Measurements from ENCODE around the gene SLC39A13. TPM values are rescaled to one million over a fixed set of nuclear protein-coding genes. Genes with fewer than 3 reads are reported as not detected.

Gene SLC39A13
- total and polyA plus RNA-seq, 2 donors (not counting 1 experiment from before 2014, with no cell fraction given) = 62.9 to 88.7 TPM

- DNase-seq (ENCODE audit: low read depth in 2 of 2) = no peak
- TF ChIP-seq EZH2 (IDR thresholded peaks at IDR 0.05; ENCODE audit: low read length, missing control alignments) (no peak), CTCF (conservative IDR thresholded peaks at IDR 0.05 in 1 of 2, IDR thresholded peaks at IDR 0.05 in 1 of 2; ENCODE audit: low read depth in 1 of 2, low read length in 2 of 2) (no peak)
- Histone ChIP-seq H3K4me1 (ENCODE audit: control insufficient read depth, extremely low read depth, insufficient read depth, low read length) (no peaks in the 10 kb centered on the region), H3K9ac (ENCODE audit: insufficient read depth, low read length) (no peak overlapping the region), H2AFZ (ENCODE audit: low read length) (no peak overlapping the region), H3K36me3 (ENCODE audit: control insufficient read depth, insufficient read depth, low read length) (no peaks in the 10 kb centered on the region), H3K9me3 (ENCODE audit: control insufficient read depth, insufficient read depth, low read depth, low read length) (no peaks in the 10 kb centered on the region), H3K27ac (ENCODE audit: insufficient read depth, low read length) (no peak overlapping the region), H3K4me3 (replicated peaks in 1 of 4; ENCODE audit: control extremely low read depth in 1 of 4, insufficient read depth in 1 of 4, low read depth in 3 of 4, low read length in 4 of 4) (no peak overlapping the region), H3K79me2 (ENCODE audit: control insufficient read depth, insufficient read depth, low read length) (no peaks in the 10 kb centered on the region), H3K27me3 (ENCODE audit: control insufficient read depth, insufficient read depth, low read length) (no peaks in the 10 kb centered on the region), H4K20me1 (ENCODE audit: control insufficient read depth, extremely low read depth, insufficient read depth, low read length) (no peaks in the 10 kb centered on the region), H3K4me2 (ENCODE audit: extremely low read depth, insufficient read depth, low read length) (no peak overlapping the region)
These were observed 48.8 kb upstream of the SLC39A13 start for GRCh38 chr11:47359586-47359985.

DNA sequence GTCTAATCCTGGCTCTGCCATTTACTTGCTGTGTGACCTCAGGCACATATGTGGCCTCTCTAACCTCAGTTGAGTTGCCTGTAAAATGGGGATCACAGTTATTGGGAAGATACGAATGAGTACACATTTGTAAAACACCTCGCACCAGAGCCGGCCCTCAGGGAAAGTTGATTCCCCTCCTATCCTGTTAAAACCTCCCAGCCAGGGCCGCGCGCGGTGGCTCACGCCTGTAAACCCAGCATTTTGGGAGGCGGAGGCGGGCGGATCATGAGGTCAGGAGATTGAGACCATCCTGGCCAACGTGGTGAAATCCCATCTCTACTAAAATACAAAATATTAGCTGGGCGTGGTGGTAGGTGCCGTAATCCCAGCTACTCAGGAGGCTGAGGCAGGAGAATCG is 48.0 kb upstream of the SLC39A13 start:
- H3K9me3 ChIP-seq (ENCODE audit: control insufficient read depth, insufficient read depth, low read depth, low read length) = no peaks in the 10 kb centered on the region
- H3K4me2 ChIP-seq (ENCODE audit: extremely low read depth, insufficient read depth, low read length) = no peak overlapping the region
- H3K36me3 ChIP-seq (ENCODE audit: control insufficient read depth, insufficient read depth, low read length) = no peaks in the 10 kb centered on the region
- no peak overlapping the region for H2AFZ ChIP-seq (ENCODE audit: low read length)
- no peaks in the 10 kb centered on the region for H3K4me1 ChIP-seq (ENCODE audit: control insufficient read depth, extremely low read depth, insufficient read depth, low read length)
- no peak overlapping the region for H3K9ac ChIP-seq (ENCODE audit: insufficient read depth, low read length)
- H3K27me3 ChIP-seq (ENCODE audit: control insufficient read depth, insufficient read depth, low read length) = no peaks in the 10 kb centered on the region
- H3K79me2 ChIP-seq (ENCODE audit: control insufficient read depth, insufficient read depth, low read length) = no peaks in the 10 kb centered on the region
- no peaks in the 10 kb centered on the region for H4K20me1 ChIP-seq (ENCODE audit: control insufficient read depth, extremely low read depth, insufficient read depth, low read length)
- DNase-seq (ENCODE audit: low read depth in 2 of 2) = no peak
- TF ChIP-seq EZH2 (IDR thresholded peaks at IDR 0.05; ENCODE audit: low read length, missing control alignments) = no peak
- TF ChIP-seq CTCF (conservative IDR thresholded peaks at IDR 0.05 in 1 of 2, IDR thresholded peaks at IDR 0.05 in 1 of 2; ENCODE audit: low read depth in 1 of 2, low read length in 2 of 2) = no peak
- no peak overlapping the region for H3K4me3 ChIP-seq (replicated peaks in 1 of 4; ENCODE audit: control extremely low read depth in 1 of 4, insufficient read depth in 1 of 4, low read depth in 3 of 4, low read length in 4 of 4)
- no peak overlapping the region for H3K27ac ChIP-seq (ENCODE audit: insufficient read depth, low read length)

- no peaks in the 10 kb centered on the region for H3K27me3 ChIP-seq (ENCODE audit: control insufficient read depth, insufficient read depth, low read length)
- H4K20me1 ChIP-seq (ENCODE audit: control insufficient read depth, extremely low read depth, insufficient read depth, low read length) = no peaks in the 10 kb centered on the region
- H3K4me3 ChIP-seq (replicated peaks in 1 of 4; ENCODE audit: control extremely low read depth in 1 of 4, insufficient read depth in 1 of 4, low read depth in 3 of 4, low read length in 4 of 4) = no peak overlapping the region
- H3K9me3 ChIP-seq (ENCODE audit: control insufficient read depth, insufficient read depth, low read depth, low read length) = no peaks in the 10 kb centered on the region
- H3K27ac ChIP-seq (ENCODE audit: insufficient read depth, low read length) = no peak overlapping the region
- H3K36me3 ChIP-seq (ENCODE audit: control insufficient read depth, insufficient read depth, low read length) = no peaks in the 10 kb centered on the region
- TF ChIP-seq EZH2 (IDR thresholded peaks at IDR 0.05; ENCODE audit: low read length, missing control alignments) = no peak
- no peak for TF ChIP-seq CTCF (conservative IDR thresholded peaks at IDR 0.05 in 1 of 2, IDR thresholded peaks at IDR 0.05 in 1 of 2; ENCODE audit: low read depth in 1 of 2, low read length in 2 of 2)
- H3K4me1 ChIP-seq (ENCODE audit: control insufficient read depth, extremely low read depth, insufficient read depth, low read length) = no peaks in the 10 kb centered on the region
- no peak overlapping the region for H2AFZ ChIP-seq (ENCODE audit: low read length)
- H3K9ac ChIP-seq (ENCODE audit: insufficient read depth, low read length) = no peak overlapping the region
- no peak overlapping the region for H3K4me2 ChIP-seq (ENCODE audit: extremely low read depth, insufficient read depth, low read length)
- H3K79me2 ChIP-seq (ENCODE audit: control insufficient read depth, insufficient read depth, low read length) = no peaks in the 10 kb centered on the region
- DNase-seq (ENCODE audit: low read depth in 2 of 2) = no peak
These were observed 47.0 kb upstream of the SLC39A13 start for GRCh38 chr11:47361419-47361818.

Measured in fibroblast of lung (primary cell).